PFSK-1 (cell line): ENCODE results near the gene KRI1.

ENCODE experiments used
- FOXP2 ChIP-seq: optimal IDR thresholded peaks from 2 replicates; pipeline ENCODE3; 2011; ENCODE audit warnings: borderline replicate concordance, control low read depth, inconsistent platforms; ENCODE audit not compliant: insufficient read depth; ENCODE audit errors: extremely low read length, extremely low read depth
- POLR2AphosphoS5 ChIP-seq: IDR thresholded peaks from 2 replicates; pipeline ENCODE4 v1.6.1; 2012; ENCODE audit warnings: low read depth, mild to moderate bottlenecking, control low read depth, low read length, moderate library complexity
- SIN3A ChIP-seq: IDR thresholded peaks from 2 replicates; pipeline ENCODE4 v1.6.1; 2012; ENCODE audit warnings: mild to moderate bottlenecking, low read length, moderate library complexity, borderline replicate concordance; ENCODE audit not compliant: insufficient read depth
- TAF1 ChIP-seq: IDR thresholded peaks from 2 replicates; pipeline ENCODE4 v1.6.1; 2012; ENCODE audit warnings: low read length, control low read depth, borderline replicate concordance; ENCODE audit not compliant: insufficient read depth
- TF ChIP-seq, protein P1 (sequence below), 2 experiments: IDR thresholded peaks; 2 replicates each; pipeline versions ENCODE4 v1.6.1 to v1.8.0; 2011 to 2012; ENCODE audit warnings: low read depth in 2 of 2, low read length in 2 of 2, control low read depth in 1 of 2, inconsistent platforms in 1 of 2, mild to moderate bottlenecking in 1 of 2, moderate library complexity in 1 of 2; ENCODE audit not compliant: insufficient read depth in 1 of 2

The KRI1 gene

DNA sequence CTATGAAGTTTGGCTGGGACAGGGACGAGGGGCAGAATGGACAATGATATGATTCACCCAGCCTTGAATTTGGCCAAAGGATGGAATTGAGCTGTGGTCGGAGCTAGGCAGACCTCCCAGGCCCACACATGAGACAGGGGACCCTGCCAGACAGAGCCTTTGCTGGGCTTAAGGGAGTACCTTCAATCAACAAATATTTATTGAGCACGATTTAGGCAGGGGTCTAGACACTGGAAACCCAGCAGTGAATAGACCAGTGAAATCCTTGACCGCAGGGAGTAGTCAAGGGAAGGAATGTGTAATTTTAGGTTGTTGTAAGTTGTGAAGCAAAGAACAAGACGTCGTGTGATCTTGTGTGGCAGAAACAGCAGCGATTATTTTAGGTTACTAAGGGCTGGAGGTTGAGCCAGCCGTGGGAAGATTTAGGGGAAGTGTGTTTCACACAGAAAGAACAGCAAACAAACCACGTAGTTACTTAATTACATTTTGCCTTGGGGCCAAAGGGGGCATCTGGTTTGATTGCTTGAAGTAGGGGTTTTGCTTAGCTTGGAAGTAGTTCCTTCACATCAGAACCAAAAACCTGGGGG lies 38.2 kb upstream of the KRI1 start:
- TF ChIP-seq FOXP2 (no peak), POLR2AphosphoS5 (no peak), TAF1 (no peak), SIN3A (no peak)
- TF ChIP-seq, protein P1, sequence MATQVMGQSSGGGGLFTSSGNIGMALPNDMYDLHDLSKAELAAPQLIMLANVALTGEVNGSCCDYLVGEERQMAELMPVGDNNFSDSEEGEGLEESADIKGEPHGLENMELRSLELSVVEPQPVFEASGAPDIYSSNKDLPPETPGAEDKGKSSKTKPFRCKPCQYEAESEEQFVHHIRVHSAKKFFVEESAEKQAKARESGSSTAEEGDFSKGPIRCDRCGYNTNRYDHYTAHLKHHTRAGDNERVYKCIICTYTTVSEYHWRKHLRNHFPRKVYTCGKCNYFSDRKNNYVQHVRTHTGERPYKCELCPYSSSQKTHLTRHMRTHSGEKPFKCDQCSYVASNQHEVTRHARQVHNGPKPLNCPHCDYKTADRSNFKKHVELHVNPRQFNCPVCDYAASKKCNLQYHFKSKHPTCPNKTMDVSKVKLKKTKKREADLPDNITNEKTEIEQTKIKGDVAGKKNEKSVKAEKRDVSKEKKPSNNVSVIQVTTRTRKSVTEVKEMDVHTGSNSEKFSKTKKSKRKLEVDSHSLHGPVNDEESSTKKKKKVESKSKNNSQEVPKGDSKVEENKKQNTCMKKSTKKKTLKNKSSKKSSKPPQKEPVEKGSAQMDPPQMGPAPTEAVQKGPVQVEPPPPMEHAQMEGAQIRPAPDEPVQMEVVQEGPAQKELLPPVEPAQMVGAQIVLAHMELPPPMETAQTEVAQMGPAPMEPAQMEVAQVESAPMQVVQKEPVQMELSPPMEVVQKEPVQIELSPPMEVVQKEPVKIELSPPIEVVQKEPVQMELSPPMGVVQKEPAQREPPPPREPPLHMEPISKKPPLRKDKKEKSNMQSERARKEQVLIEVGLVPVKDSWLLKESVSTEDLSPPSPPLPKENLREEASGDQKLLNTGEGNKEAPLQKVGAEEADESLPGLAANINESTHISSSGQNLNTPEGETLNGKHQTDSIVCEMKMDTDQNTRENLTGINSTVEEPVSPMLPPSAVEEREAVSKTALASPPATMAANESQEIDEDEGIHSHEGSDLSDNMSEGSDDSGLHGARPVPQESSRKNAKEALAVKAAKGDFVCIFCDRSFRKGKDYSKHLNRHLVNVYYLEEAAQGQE (IDR thresholded peaks at IDR 0.05; ENCODE audit: insufficient read depth in 1 of 2, low read depth in 2 of 2, low read length in 2 of 2), result no peak

GRCh38 chr19:10603084-10603872 lies 37.5 kb upstream of the KRI1 start:
- no peak for TF ChIP-seq SIN3A
- TF ChIP-seq POLR2AphosphoS5, result no peak
- no peak for TF ChIP-seq FOXP2
- TF ChIP-seq, protein P1 (IDR thresholded peaks at IDR 0.05; ENCODE audit: insufficient read depth in 1 of 2, low read depth in 2 of 2, low read length in 2 of 2), result no peak
- no peak for TF ChIP-seq TAF1

DNA sequence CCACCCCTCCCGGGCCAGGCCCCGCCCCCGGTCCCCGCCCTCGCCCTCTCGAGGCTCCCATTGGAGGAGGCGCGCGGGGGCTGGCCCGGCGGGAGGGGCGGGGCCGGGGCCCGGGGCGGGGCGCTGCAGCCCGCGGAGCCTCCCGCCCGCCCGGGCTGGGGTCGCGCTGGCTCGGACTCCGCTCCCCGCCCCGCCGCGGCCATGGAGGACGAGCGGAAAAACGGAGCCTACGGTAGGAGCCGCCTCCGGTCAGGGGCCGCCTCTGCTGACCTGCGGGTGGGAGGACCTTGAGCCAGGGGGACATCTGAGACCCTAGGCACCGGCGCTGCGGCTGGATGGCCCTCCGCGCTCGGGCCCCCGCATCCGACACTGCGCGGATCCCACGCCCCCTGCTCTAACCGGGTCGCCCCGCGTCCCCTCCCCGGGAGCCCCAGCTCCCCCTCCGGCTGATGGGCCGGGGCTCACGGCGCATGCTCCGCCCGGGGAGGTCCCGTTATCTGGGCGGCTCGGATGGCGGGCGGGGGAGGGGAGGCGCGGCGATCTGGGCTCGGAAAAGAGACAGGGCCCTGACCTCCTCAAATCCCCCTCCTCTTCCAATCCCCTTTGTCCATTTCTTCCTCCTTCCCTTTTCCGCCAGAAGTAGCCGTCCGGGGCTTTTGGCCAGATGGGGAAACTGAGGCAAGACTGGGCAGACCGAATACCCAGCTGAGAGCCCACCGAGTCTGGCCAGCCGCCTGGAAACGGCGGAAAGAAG lies 36.7 kb upstream of the KRI1 start:
- TF ChIP-seq TAF1 (no peak), SIN3A (no peak), FOXP2 (no peak), POLR2AphosphoS5 (0 out of 2 replicates have a peak, but pooled peaks have one; percentile 28)

- TF ChIP-seq POLR2AphosphoS5 (no peak), TAF1 (no peak), SIN3A (no peak), FOXP2 (no peak)
- TF ChIP-seq, protein P1 (IDR thresholded peaks at IDR 0.05; ENCODE audit: insufficient read depth in 1 of 2, low read depth in 2 of 2, low read length in 2 of 2), result no peak
Observed at GRCh38 chr19:10601999-10602329, 36.2 kb upstream of the KRI1 start.

- TF ChIP-seq POLR2AphosphoS5 (no peak), SIN3A (no peak), TAF1 (no peak), FOXP2 (no peak)
- TF ChIP-seq, protein P1 (IDR thresholded peaks at IDR 0.05; ENCODE audit: insufficient read depth in 1 of 2, low read depth in 2 of 2, low read length in 2 of 2), result no peak
Observed at GRCh38 chr19:10600149-10600548, 34.3 kb upstream of the KRI1 start.
